Tibial nerve (tissue), 4 donors: ENCODE results near the gene RTN3. TPM values are rescaled to one million over a fixed set of nuclear protein-coding genes. Genes with fewer than 3 reads are reported as not detected.
A peak's percentile ranks its signal among the peaks of the same experiment; 100 is the strongest.

ENCODE experiments used
- DNase-seq, 2 donors: peaks; one replicate each; pipeline ENCODE4 v3.0.0-alpha.2; 2019; ENCODE audit warnings: low spot score in 2 of 2
- H3K27ac ChIP-seq, 4 donors: fragments of 200-600 bp; sonication (generic) in 3 of 4; one replicate each; pipeline ENCODE4 v1.5.1; 2017 to 2019; ENCODE audit warnings: mild to moderate bottlenecking in 1 of 4
- H3K27me3 ChIP-seq, 2 donors: fragments of 200-600 bp; sonication (generic) in 1 of 2; one replicate each; pipeline versions ENCODE4 v1.5.1 to v1.6.0; 2017 to 2019
- H3K36me3 ChIP-seq, 3 donors: fragments of 200-600 bp; sonication (generic); one replicate each; pipeline ENCODE4 v1.5.1; 2018 to 2019
- H3K4me1 ChIP-seq, 4 donors: fragments of 200-600 bp; sonication (generic) in 3 of 4; one replicate each; pipeline ENCODE4 v1.5.1; 2017 to 2019
- H3K4me3 ChIP-seq, 4 donors: fragments of 200-600 bp; sonication (generic) in 3 of 4; one replicate each; pipeline ENCODE4 v1.5.1; 2017 to 2019; ENCODE audit warnings: mild to moderate bottlenecking in 1 of 4, moderate library complexity in 1 of 4
- H3K9me3 ChIP-seq, 4 donors: fragments of 200-600 bp; sonication (generic) in 3 of 4; one replicate each; pipeline ENCODE4 v1.5.1; 2017 to 2019
- EP300 ChIP-seq, 2 donors: sonication (generic); formaldehyde crosslinking; IDR thresholded peaks; one replicate each; pipeline ENCODE4 v1.6.1; 2017; ENCODE audit warnings: antibody characterized with exemption in 2 of 2, mild to moderate bottlenecking in 1 of 2
- POLR2A ChIP-seq, 2 donors: fragments of 450-650 bp; IDR thresholded peaks; one replicate each; pipeline ENCODE4 v1.6.1; 2017; ENCODE audit warnings: antibody characterized with exemption in 2 of 2, mild to moderate bottlenecking in 2 of 2, moderate library complexity in 2 of 2
- WGBS, 2 donors: methylation state at CpG; one replicate each; pipeline ENCODE4 v1.1.5; 2018; 5-methylcytosine and 5-hydroxymethylcytosine counted together
- total RNA-seq, 4 donors: library from RNA; depleted of rRNA; stranded (reverse); fragments of >200 nt; gene quantifications; one replicate each; pipeline ENCODE4 v1.1.0, GENCODE V29; 2016
- TF ChIP-seq, protein P1 (sequence below), 5 experiments: fragments of 200-600 bp in 3 of 5; fragments of 450-650 bp in 2 of 5; sonication (generic) in 3 of 5; IDR thresholded peaks; one replicate each; pipeline ENCODE4 v1.5.1; 2016 to 2019; ENCODE audit warnings: antibody characterized with exemption in 5 of 5, mild to moderate bottlenecking in 3 of 5, moderate library complexity in 2 of 5

The RTN3 gene
- total RNA-seq, 4 donors from 2014 or later: 88.8 to 148 (median 116) TPM

DNA sequence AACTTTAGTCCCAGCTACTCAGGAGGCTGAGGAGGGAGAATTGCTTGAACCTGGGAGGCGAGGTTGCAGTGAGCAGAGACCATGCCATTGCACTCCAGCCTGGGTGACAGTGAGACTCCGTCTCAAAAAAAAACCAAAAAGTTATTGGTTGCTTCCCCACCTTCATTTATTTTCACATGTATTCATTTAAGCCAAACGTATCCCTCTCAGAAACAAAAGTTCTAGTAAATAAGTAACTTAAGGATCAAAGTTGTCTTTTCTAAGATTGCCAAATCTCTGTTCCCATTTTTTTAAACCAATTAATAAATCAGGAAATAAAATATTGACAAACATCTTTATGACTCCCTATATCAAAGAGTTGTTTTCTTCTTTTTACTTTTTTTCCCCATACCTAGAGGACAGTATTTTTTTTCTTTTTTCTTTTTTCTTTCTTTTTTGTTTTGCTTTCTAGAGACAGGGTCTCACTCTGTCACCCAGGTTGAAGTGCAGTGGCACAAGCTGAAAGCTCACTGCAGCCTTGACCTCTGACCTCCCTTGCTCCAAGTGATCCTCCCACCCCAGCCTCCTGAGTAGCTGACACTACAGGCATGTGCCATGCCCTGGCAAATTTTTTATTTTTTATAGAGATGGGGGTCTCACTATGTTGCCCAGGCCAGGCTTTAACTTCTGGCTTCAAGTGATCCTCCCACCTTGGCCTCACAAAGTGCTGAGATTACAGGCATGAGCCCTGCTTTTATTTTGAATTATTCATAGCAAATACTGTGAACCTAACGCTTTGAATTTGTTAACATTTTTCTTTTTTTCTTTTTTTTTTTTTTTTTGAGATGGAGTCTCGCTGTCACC, 75.8 kb downstream of the RTN3 start:
- Histone ChIP-seq H3K4me3 (no peak overlapping the region), H3K4me1 (peaks cover 0 to 6% (median 1%) of the 10 kb centered on the region in 4 donors), H3K36me3 (peaks cover 0 to 51% (median 0%) of the 10 kb centered on the region in 3 donors), H3K27ac (no peak overlapping the region), H3K9me3 (no peaks in the 10 kb centered on the region), H3K27me3 (no peaks in the 10 kb centered on the region)
- 86 to 89% methylated on average over 5 of the region's 5 CpGs for WGBS, 2 donors
- DNase-seq: no peak
- TF ChIP-seq EP300 (IDR thresholded peaks at IDR 0.05): no peak
- TF ChIP-seq POLR2A (IDR thresholded peaks at IDR 0.05): no peak
- TF ChIP-seq, protein P1, sequence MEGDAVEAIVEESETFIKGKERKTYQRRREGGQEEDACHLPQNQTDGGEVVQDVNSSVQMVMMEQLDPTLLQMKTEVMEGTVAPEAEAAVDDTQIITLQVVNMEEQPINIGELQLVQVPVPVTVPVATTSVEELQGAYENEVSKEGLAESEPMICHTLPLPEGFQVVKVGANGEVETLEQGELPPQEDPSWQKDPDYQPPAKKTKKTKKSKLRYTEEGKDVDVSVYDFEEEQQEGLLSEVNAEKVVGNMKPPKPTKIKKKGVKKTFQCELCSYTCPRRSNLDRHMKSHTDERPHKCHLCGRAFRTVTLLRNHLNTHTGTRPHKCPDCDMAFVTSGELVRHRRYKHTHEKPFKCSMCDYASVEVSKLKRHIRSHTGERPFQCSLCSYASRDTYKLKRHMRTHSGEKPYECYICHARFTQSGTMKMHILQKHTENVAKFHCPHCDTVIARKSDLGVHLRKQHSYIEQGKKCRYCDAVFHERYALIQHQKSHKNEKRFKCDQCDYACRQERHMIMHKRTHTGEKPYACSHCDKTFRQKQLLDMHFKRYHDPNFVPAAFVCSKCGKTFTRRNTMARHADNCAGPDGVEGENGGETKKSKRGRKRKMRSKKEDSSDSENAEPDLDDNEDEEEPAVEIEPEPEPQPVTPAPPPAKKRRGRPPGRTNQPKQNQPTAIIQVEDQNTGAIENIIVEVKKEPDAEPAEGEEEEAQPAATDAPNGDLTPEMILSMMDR (IDR thresholded peaks at IDR 0.05): no peak

DNA sequence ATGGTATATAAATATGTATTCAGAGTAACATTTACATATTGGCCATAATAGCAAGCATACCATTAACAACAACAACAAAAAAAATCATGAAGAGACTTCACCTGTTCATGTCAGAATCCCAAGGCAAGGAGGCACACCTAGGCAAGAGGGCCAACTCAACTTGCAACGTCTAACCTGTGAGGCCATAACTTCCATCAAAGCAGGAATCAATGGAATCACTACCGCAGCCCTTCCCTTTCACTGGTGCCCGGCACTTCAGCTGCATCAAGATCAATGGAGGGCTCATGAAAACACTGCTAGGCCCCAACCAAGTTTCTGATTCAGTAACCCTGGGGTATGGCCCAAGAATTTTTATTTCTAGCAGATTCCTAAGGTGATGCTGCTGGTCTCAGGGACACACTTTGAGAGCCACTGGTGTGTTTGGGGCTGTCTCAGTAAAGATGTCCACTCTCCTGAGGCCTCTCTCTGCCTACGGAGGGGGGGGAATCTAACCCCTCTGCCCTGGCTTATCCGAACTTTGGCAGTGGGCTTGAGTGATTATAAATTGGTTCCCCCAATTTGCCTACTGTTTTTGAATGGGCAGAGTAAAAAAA, 79.3 kb downstream of the RTN3 start:
- Histone ChIP-seq H3K36me3 (peaks cover 0 to 35% (median 0%) of the 10 kb centered on the region in 3 donors), H3K9me3 (no peaks in the 10 kb centered on the region), H3K27ac (no peak overlapping the region), H3K4me1 (peaks cover 0 to 40% (median 16%) of the 10 kb centered on the region in 4 donors), H3K27me3 (no peaks in the 10 kb centered on the region), H3K4me3 (no peak overlapping the region)
- no peak for TF ChIP-seq EP300 (IDR thresholded peaks at IDR 0.05)
- TF ChIP-seq, protein P1 (IDR thresholded peaks at IDR 0.05): no peak
- TF ChIP-seq POLR2A (IDR thresholded peaks at IDR 0.05): no peak
- no peak for DNase-seq
- WGBS, 2 donors: 64 to 74% methylated on average over 3 to 5 of the region's 5 CpGs

DNA sequence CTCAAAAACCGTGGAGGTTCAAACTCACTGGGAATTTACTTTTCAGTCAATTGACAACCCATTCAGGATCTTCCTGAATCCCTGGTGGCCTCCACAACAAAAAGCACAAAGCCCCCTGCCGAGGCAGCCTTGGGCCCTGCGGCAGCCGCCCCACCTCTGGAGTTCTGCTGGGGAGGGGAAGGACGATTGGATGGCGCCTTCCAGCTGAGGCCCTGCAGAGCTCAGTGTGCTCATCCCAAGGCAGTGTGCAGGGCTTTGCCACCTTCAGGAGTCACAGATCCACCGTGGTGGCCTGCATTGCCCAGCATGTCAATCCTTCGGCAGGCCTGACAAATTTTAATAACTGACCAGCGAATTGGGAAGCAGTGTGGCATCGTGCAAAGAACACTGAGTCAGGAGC, 79.9 kb downstream of the RTN3 start:
- 77 to 79% methylated on average over 10 of the region's 10 CpGs for WGBS, 2 donors
- TF ChIP-seq, protein P1 (IDR thresholded peaks at IDR 0.05): no peak
- TF ChIP-seq EP300 (IDR thresholded peaks at IDR 0.05): no peak
- Histone ChIP-seq H3K4me1 (peaks cover 0 to 46% (median 19%) of the 10 kb centered on the region in 4 donors), H3K27me3 (no peaks in the 10 kb centered on the region), H3K36me3 (peaks cover 0 to 33% (median 0%) of the 10 kb centered on the region in 3 donors), H3K4me3 (no peak overlapping the region), H3K27ac (no peak overlapping the region), H3K9me3 (no peaks in the 10 kb centered on the region)
- DNase-seq: no peak

DNA sequence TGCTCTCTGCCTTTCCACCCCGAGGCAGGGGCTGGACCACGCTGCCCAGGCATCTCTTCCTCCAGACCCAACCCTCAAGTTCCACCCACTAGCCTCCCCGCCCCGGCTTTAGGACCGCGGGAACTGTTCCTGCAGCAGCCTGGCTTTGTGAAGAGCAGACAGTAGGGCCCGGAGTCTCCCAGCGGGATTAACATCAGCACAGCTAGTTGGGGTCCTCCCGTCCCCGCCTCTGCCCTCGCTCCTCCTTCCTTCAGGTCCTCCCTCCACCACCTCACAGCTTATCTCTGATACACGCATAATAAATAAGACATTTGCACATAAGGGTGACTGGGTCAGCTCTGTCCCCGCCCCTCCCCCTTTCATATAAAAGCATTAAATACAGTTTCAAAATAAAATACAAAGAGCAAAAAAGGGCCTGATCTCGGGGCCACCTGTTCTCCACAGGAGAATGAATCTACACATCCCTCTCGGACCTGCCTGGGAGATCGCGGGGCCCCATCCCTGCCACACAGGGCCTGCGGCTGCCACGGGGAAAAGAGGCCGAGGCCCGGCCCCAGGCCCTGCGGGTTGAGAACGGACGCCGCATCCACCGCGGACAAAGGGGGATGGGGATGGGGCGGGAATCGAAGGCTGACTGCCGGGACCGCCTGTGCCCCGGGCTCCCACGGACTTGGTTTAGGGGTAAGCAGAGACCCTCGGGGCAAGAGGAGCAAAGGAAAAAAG, 80.8 kb downstream of the RTN3 start:
- Histone ChIP-seq H3K27me3 (no peaks in the 10 kb centered on the region), H3K4me1 (peaks cover 0 to 55% (median 26%) of the 10 kb centered on the region in 4 donors), H3K27ac (peak overlapping the region in 3 of 4 donors; percentile 32 to 92 (median 41)), H3K4me3 (peak overlapping the region; percentile 42 to 56 (median 45)), H3K9me3 (no peaks in the 10 kb centered on the region), H3K36me3 (peaks cover 0 to 24% (median 0%) of the 10 kb centered on the region in 3 donors)
- WGBS, 2 donors: 55 to 61% methylated on average over 34 of the region's 34 CpGs
- DNase-seq: no peak
- TF ChIP-seq POLR2A (IDR thresholded peaks at IDR 0.05): no peak
- TF ChIP-seq EP300 (IDR thresholded peaks at IDR 0.05): no peak
- TF ChIP-seq, protein P1 (IDR thresholded peaks at IDR 0.05): no peak
